ENCODE data around the gene BHLHE41. TPM values are rescaled to one million over a fixed set of nuclear protein-coding genes. Genes with fewer than 3 reads are reported as not detected.

The BHLHE41 gene
- polyA plus RNA-seq, 1 donor from 2014 or later = not detected

DNA sequence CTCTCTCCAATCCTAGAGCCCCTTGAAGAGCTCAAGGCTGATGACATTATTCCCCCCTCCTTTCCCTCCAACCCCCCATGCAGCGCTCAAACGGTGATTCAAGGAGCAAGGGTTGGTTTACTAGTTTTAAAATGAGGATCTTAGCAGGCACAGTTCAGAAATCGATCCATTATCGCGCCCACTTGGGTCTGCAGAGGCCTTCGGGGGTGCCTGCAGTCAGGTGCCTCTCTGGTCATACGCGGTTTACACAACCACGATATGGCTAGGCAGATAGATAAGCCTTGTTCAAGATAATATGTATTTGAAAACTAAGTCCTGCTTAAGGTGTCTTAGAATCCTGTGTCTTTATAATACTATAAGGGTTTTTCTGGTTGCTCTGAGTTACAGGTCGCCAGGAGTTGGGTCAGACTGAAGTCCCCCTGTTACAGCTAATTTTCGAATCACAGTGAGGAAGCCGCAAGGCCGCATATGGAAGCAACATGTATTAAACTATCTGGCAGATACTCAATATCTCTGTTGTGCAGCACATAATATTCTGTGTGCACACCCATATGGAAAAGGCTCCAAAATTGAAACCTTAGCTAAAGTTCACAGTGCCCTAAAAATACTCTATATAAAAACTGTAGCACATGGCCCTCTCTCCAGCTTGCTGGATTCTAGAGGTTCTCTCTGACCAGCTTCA is 10.0 kb downstream of the BHLHE41 start:
- Histone ChIP-seq H3K27me3 (ENCODE audit: insufficient read depth, low read depth, low read length) (peaks cover 69% of the 10 kb centered on the region), H4K20me1 (ENCODE audit: insufficient read depth) (no peaks in the 10 kb centered on the region), H3K9me2 (ENCODE audit: insufficient read depth, low read length) (no peaks in the 10 kb centered on the region), H3K9me3 (ENCODE audit: low read length) (no peaks in the 10 kb centered on the region), H2AFZ (ENCODE audit: low read depth, low read length) (no peak overlapping the region), H3K79me2 (replicated peaks; ENCODE audit: insufficient read depth, low read length) (no peaks in the 10 kb centered on the region), H3K9ac (ENCODE audit: low read length) (peak overlapping the region; percentile 59), H3K27ac (ENCODE audit: low read length) (peak overlapping the region; percentile 15), H3K4me2 (ENCODE audit: low read length) (peak overlapping the region; percentile 45), H3K36me3 (ENCODE audit: insufficient read depth, low read length) (no peaks in the 10 kb centered on the region), H3K4me3 (ENCODE audit: low read length) (peak overlapping the region; percentile 82), H3F3A (ENCODE audit: insufficient read depth, low read length, poor library complexity, severe bottlenecking) (no peaks in the 10 kb centered on the region)
- TF ChIP-seq, protein P1, sequence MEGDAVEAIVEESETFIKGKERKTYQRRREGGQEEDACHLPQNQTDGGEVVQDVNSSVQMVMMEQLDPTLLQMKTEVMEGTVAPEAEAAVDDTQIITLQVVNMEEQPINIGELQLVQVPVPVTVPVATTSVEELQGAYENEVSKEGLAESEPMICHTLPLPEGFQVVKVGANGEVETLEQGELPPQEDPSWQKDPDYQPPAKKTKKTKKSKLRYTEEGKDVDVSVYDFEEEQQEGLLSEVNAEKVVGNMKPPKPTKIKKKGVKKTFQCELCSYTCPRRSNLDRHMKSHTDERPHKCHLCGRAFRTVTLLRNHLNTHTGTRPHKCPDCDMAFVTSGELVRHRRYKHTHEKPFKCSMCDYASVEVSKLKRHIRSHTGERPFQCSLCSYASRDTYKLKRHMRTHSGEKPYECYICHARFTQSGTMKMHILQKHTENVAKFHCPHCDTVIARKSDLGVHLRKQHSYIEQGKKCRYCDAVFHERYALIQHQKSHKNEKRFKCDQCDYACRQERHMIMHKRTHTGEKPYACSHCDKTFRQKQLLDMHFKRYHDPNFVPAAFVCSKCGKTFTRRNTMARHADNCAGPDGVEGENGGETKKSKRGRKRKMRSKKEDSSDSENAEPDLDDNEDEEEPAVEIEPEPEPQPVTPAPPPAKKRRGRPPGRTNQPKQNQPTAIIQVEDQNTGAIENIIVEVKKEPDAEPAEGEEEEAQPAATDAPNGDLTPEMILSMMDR (IDR thresholded peaks at IDR 0.05; ENCODE audit: poor library complexity, severe bottlenecking) = no peak
- TF ChIP-seq EP300 (conservative IDR thresholded peaks at IDR 0.05; ENCODE audit: poor library complexity, severe bottlenecking) (no peak), MXI1 (conservative IDR thresholded peaks at IDR 0.05; ENCODE audit: poor library complexity, severe bottlenecking) (no peak), TAF1 (IDR thresholded peaks at IDR 0.05; ENCODE audit: low read depth) (no peak), POLR2AphosphoS5 (IDR thresholded peaks at IDR 0.05) (no peak), RAD21 (conservative IDR thresholded peaks at IDR 0.05) (no peak), EZH2 (IDR thresholded peaks at IDR 0.05; ENCODE audit: borderline replicate concordance, insufficient read depth, low read length, poor library complexity, severe bottlenecking) (no peak), SMC3 (conservative IDR thresholded peaks at IDR 0.05; ENCODE audit: poor library complexity) (no peak)
- TF ChIP-seq, protein P2, sequence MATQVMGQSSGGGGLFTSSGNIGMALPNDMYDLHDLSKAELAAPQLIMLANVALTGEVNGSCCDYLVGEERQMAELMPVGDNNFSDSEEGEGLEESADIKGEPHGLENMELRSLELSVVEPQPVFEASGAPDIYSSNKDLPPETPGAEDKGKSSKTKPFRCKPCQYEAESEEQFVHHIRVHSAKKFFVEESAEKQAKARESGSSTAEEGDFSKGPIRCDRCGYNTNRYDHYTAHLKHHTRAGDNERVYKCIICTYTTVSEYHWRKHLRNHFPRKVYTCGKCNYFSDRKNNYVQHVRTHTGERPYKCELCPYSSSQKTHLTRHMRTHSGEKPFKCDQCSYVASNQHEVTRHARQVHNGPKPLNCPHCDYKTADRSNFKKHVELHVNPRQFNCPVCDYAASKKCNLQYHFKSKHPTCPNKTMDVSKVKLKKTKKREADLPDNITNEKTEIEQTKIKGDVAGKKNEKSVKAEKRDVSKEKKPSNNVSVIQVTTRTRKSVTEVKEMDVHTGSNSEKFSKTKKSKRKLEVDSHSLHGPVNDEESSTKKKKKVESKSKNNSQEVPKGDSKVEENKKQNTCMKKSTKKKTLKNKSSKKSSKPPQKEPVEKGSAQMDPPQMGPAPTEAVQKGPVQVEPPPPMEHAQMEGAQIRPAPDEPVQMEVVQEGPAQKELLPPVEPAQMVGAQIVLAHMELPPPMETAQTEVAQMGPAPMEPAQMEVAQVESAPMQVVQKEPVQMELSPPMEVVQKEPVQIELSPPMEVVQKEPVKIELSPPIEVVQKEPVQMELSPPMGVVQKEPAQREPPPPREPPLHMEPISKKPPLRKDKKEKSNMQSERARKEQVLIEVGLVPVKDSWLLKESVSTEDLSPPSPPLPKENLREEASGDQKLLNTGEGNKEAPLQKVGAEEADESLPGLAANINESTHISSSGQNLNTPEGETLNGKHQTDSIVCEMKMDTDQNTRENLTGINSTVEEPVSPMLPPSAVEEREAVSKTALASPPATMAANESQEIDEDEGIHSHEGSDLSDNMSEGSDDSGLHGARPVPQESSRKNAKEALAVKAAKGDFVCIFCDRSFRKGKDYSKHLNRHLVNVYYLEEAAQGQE (IDR thresholded peaks at IDR 0.05; ENCODE audit: borderline replicate concordance) = no peak

GRCh38 chr12:26113853-26114719 is 10.8 kb downstream of the BHLHE41 start:
- no peaks in the 10 kb centered on the region for H3K9me2 ChIP-seq (ENCODE audit: insufficient read depth, low read length)
- peak overlapping the region; percentile 30 for H2AFZ ChIP-seq (ENCODE audit: low read depth, low read length)
- H3K27ac ChIP-seq (ENCODE audit: low read length) = no peak overlapping the region
- peak overlapping the region; percentile 82 for H3K4me3 ChIP-seq (ENCODE audit: low read length)
- H3K79me2 ChIP-seq (replicated peaks; ENCODE audit: insufficient read depth, low read length) = no peaks in the 10 kb centered on the region
- no peaks in the 10 kb centered on the region for H3K36me3 ChIP-seq (ENCODE audit: insufficient read depth, low read length)
- peak overlapping the region; percentile 59 for H3K9ac ChIP-seq (ENCODE audit: low read length)
- no peaks in the 10 kb centered on the region for H3F3A ChIP-seq (ENCODE audit: insufficient read depth, low read length, poor library complexity, severe bottlenecking)
- H3K4me2 ChIP-seq (ENCODE audit: low read length) = peak overlapping the region; percentile 96
- TF ChIP-seq MXI1 (conservative IDR thresholded peaks at IDR 0.05; ENCODE audit: poor library complexity, severe bottlenecking) (peak; percentile 95), EZH2 (IDR thresholded peaks at IDR 0.05; ENCODE audit: borderline replicate concordance, insufficient read depth, low read length, poor library complexity, severe bottlenecking) (no peak), EP300 (conservative IDR thresholded peaks at IDR 0.05; ENCODE audit: poor library complexity, severe bottlenecking) (no peak), RAD21 (conservative IDR thresholded peaks at IDR 0.05) (peak; percentile 14), TAF1 (IDR thresholded peaks at IDR 0.05; ENCODE audit: low read depth) (no peak), POLR2AphosphoS5 (IDR thresholded peaks at IDR 0.05) (peak; percentile 39), SMC3 (conservative IDR thresholded peaks at IDR 0.05; ENCODE audit: poor library complexity) (peak; percentile 12)
- TF ChIP-seq, protein P1 (IDR thresholded peaks at IDR 0.05; ENCODE audit: poor library complexity, severe bottlenecking) = peak; percentile 61
- TF ChIP-seq, protein P2 (IDR thresholded peaks at IDR 0.05; ENCODE audit: borderline replicate concordance) = no peak
- H3K9me3 ChIP-seq (ENCODE audit: low read length) = no peaks in the 10 kb centered on the region
- no peaks in the 10 kb centered on the region for H4K20me1 ChIP-seq (ENCODE audit: insufficient read depth)
- peaks cover 64% of the 10 kb centered on the region for H3K27me3 ChIP-seq (ENCODE audit: insufficient read depth, low read depth, low read length)

Data from neural cell (in vitro differentiated cells).